DND-41 (cell line): ENCODE results near the gene SMAP2.

Source experiments
- ATAC-seq: fragments of 200-7000 bp; cut with Tn5 transposase; 3 replicates; pipeline ENCODE4 v1.9.1; 2021; ENCODE audit warnings: low read depth; ENCODE audit not compliant: insufficient read depth
- DNase-seq: peaks from one replicate; pipeline ENCODE4 v3.0.0-alpha.2; 2020
- H2AFZ ChIP-seq: 2 replicates; pipeline ENCODE4 v1.6.0; 2012; ENCODE audit warnings: low read depth, low read length
- H3K27ac ChIP-seq: 2 replicates; pipeline ENCODE4 v1.5.1; 2012; ENCODE audit warnings: low read length, inconsistent platforms
- H3K27me3 ChIP-seq: fragments of 200-600 bp; sonication (generic); 2 replicates; pipeline ENCODE4 v1.6.0; 2012; ENCODE audit warnings: low read length, mild to moderate bottlenecking, inconsistent platforms; ENCODE audit not compliant: insufficient read depth, poor library complexity
- H3K36me3 ChIP-seq: 2 replicates; pipeline ENCODE4 v1.5.1; 2012; ENCODE audit warnings: low read length, inconsistent platforms; ENCODE audit not compliant: insufficient read depth
- H3K4me1 ChIP-seq: 2 replicates; pipeline ENCODE4 v1.5.1; 2012; ENCODE audit warnings: mild to moderate bottlenecking, low read length; ENCODE audit not compliant: insufficient read depth
- H3K4me2 ChIP-seq: 2 replicates; pipeline ENCODE4 v1.6.0; 2012; ENCODE audit warnings: mild to moderate bottlenecking, moderate library complexity, low read length, inconsistent platforms; ENCODE audit not compliant: insufficient read depth
- H3K4me3 ChIP-seq, 2 experiments: fragments of 200-600 bp in 1 of 2; shearing (Covaris generic) in 1 of 2; 2 replicates each; pipeline ENCODE4 v1.5.1; 2012 to 2016; ENCODE audit warnings: inconsistent platforms in 2 of 2, low read length in 2 of 2, mild to moderate bottlenecking in 2 of 2, low read depth in 1 of 2, moderate library complexity in 1 of 2
- H3K79me2 ChIP-seq: 2 replicates; pipeline ENCODE4 v1.6.0; 2012; ENCODE audit warnings: low read length, inconsistent platforms; ENCODE audit not compliant: insufficient read depth
- H3K9ac ChIP-seq: 2 replicates; pipeline ENCODE4 v1.6.0; 2012; ENCODE audit warnings: low read depth, mild to moderate bottlenecking, inconsistent platforms, low read length, moderate library complexity
- H3K9me3 ChIP-seq: 2 replicates; pipeline ENCODE4 v1.5.1; 2012; ENCODE audit warnings: low read length, moderate library complexity, mild to moderate bottlenecking, inconsistent platforms; ENCODE audit not compliant: insufficient read depth, severe bottlenecking
- H4K20me1 ChIP-seq: 2 replicates; pipeline ENCODE4 v1.6.0; 2012; ENCODE audit warnings: low read length; ENCODE audit not compliant: insufficient read depth
- EZH2 ChIP-seq: IDR thresholded peaks from 3 replicates; pipeline ENCODE4 v1.6.1; 2012; ENCODE audit warnings: borderline replicate concordance, low read depth, mild to moderate bottlenecking, moderate library complexity, low read length, inconsistent platforms; ENCODE audit not compliant: severe bottlenecking
- TF ChIP-seq, protein P1 (sequence below): IDR thresholded peaks from 2 replicates; pipeline ENCODE4 v1.5.1; 2012; ENCODE audit warnings: borderline replicate concordance, low read length, moderate library complexity, mild to moderate bottlenecking; ENCODE audit not compliant: poor library complexity, severe bottlenecking; ENCODE audit errors: extremely low read depth

Gene SMAP2

DNA sequence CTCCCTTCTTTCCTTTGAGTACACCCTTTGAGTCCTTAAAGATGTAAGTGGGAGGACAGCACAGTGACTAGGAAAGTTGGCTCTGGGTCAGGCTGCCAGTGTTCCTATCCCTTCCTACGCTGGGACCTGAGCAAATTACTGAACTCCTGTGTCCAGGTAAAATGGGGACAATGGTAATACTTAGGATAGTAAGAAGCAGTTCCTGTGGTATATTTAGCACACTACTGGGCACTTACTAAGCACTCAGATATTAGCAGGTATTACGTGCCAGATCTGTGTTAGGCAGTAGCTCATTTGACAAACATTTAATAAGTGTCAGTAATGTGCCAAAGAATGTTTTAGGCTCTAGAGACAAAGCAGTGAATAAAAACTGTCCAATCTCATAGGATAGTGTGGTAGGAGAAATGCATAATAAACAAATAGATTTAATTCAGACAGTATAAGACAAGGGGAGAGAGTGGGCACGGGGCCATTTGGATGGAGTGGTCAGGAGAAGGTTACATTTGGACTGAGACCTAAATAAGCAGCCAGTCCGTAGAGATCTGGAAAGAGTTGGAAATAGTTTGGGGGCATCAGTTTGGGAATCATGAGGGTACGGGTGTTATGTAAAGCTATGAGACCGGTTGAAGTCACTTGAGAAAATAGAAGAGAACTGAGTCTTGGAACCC is 50.6 kb downstream of the SMAP2 start:
- Histone ChIP-seq H3K27ac (no peak overlapping the region), H3K4me3 (no peak overlapping the region), H3K9me3 (no peaks in the 10 kb centered on the region), H3K27me3 (no peaks in the 10 kb centered on the region), H4K20me1 (no peaks in the 10 kb centered on the region), H3K36me3 (peaks cover 5% of the 10 kb centered on the region; the same call in 1 of the 2 replicates), H3K4me1 (no peaks in the 10 kb centered on the region), H3K79me2 (no peaks in the 10 kb centered on the region), H3K4me2 (no peak overlapping the region), H2AFZ (no peak overlapping the region), H3K9ac (no peak overlapping the region)
- no peak for TF ChIP-seq EZH2
- TF ChIP-seq, protein P1, sequence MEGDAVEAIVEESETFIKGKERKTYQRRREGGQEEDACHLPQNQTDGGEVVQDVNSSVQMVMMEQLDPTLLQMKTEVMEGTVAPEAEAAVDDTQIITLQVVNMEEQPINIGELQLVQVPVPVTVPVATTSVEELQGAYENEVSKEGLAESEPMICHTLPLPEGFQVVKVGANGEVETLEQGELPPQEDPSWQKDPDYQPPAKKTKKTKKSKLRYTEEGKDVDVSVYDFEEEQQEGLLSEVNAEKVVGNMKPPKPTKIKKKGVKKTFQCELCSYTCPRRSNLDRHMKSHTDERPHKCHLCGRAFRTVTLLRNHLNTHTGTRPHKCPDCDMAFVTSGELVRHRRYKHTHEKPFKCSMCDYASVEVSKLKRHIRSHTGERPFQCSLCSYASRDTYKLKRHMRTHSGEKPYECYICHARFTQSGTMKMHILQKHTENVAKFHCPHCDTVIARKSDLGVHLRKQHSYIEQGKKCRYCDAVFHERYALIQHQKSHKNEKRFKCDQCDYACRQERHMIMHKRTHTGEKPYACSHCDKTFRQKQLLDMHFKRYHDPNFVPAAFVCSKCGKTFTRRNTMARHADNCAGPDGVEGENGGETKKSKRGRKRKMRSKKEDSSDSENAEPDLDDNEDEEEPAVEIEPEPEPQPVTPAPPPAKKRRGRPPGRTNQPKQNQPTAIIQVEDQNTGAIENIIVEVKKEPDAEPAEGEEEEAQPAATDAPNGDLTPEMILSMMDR, result no peak
- ATAC-seq (no peak), DNase-seq (no peak)

DNA sequence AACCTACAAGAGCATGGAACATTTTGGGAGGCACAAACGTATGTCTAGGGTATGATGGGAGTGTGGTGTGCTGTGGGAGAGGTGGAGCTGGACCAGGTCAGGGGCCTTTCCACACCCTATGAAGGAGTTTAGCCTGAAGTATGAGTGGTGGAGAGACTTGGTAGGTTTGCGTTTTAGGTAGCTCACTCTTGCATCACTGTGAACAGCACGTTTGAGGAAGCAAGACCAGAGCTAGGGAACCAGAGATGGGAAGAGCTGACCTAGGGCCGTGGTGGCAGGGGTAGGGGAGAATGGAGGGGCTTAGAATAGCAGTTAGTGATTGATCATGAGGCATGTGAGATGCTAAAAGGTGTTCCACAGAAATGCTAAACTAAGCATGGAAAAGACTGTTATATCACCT is 51.7 kb downstream of the SMAP2 start:
- Histone ChIP-seq H3K9ac (no peak overlapping the region), H3K9me3 (no peaks in the 10 kb centered on the region), H3K27me3 (no peaks in the 10 kb centered on the region), H2AFZ (no peak overlapping the region), H3K4me3 (no peak overlapping the region), H3K79me2 (no peaks in the 10 kb centered on the region), H3K27ac (no peak overlapping the region), H3K4me1 (no peaks in the 10 kb centered on the region), H3K4me2 (no peak overlapping the region), H4K20me1 (no peaks in the 10 kb centered on the region), H3K36me3 (peaks cover 5% of the 10 kb centered on the region; the same call in 1 of the 2 replicates)
- ATAC-seq, result no peak
- DNase-seq, result no peak
- TF ChIP-seq, protein P1, result no peak
- no peak for TF ChIP-seq EZH2

DNA sequence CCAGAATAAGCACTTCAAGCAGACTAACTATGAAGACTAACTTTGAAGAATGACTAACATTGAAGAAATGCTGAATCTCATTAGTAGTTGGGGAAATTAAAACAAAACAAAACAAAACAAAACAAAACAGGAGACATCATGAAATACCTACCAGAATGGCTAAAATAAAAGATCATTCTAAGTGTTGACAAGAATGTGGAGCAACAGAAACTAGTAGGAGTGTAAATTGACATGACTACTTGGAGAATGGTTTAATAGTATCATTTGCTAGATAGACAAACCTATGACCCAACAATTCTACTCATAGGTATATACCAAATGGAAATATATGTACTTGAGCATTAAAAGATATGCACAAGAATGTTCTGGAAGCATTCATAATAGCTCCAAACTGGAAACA is 57.9 kb downstream of the SMAP2 start:
- Histone ChIP-seq H3K36me3 (no peaks in the 10 kb centered on the region), H3K9me3 (no peaks in the 10 kb centered on the region), H3K4me3 (no peak overlapping the region), H3K27me3 (no peaks in the 10 kb centered on the region), H4K20me1 (no peaks in the 10 kb centered on the region), H3K4me1 (no peaks in the 10 kb centered on the region), H3K27ac (no peak overlapping the region), H3K4me2 (no peak overlapping the region), H3K9ac (no peak overlapping the region), H3K79me2 (no peaks in the 10 kb centered on the region), H2AFZ (no peak overlapping the region)
- ATAC-seq (no peak), DNase-seq (no peak)
- TF ChIP-seq, protein P1, result no peak
- TF ChIP-seq EZH2, result no peak
